Heart left ventricle (tissue), 16 donors: ENCODE measurements around the gene UGT1A1. TPM values are rescaled to one million over a fixed set of nuclear protein-coding genes. Genes with fewer than 3 reads are reported as not detected.

Experiments used
- ATAC-seq, 4 donors: fragments of 200-7000 bp; cut with Tn5 transposase; one replicate each; pipeline ENCODE4 v1.9.1; 2020 to 2022; ENCODE audit warnings: moderate library complexity in 4 of 4, mild to moderate bottlenecking in 3 of 4, moderate number of reproducible peaks in 1 of 4
- DNase-seq, 5 donors: peaks; one replicate each; pipeline ENCODE4 v3.0.0-alpha.2; 2020
- H3K27ac ChIP-seq, 12 donors: fragments of 200-600 bp; sonication (generic) in 4 of 12; one replicate each; pipeline versions ENCODE4 v1.5.0 to v1.8.0; 2016 to 2022; ENCODE audit warnings: mild to moderate bottlenecking in 2 of 12
- H3K27me3 ChIP-seq, 9 donors: fragments of 200-600 bp; sonication (generic) in 2 of 9; one replicate each; pipeline versions ENCODE4 v1.5.1 to v1.8.0; 2016 to 2022; ENCODE audit warnings: mild to moderate bottlenecking in 3 of 9
- H3K36me3 ChIP-seq, 9 donors: fragments of 200-600 bp; sonication (generic) in 2 of 9; one replicate each; pipeline versions ENCODE4 v1.5.0 to v1.8.0; 2018 to 2022; ENCODE audit warnings: mild to moderate bottlenecking in 2 of 9
- H3K4me1 ChIP-seq, 12 donors: fragments of 200-600 bp; sonication (generic) in 4 of 12; one replicate each; pipeline versions ENCODE4 v1.5.0 to v1.8.0; 2016 to 2022; ENCODE audit warnings: mild to moderate bottlenecking in 3 of 12
- H3K4me3 ChIP-seq, 12 donors: fragments of 200-600 bp; sonication (generic) in 4 of 12; one replicate each; pipeline versions ENCODE4 v1.5.0 to v1.8.0; 2017 to 2022; ENCODE audit warnings: mild to moderate bottlenecking in 9 of 12, moderate library complexity in 4 of 12
- H3K9me3 ChIP-seq, 12 donors: fragments of 200-600 bp; sonication (generic) in 4 of 12; one replicate each; pipeline versions ENCODE4 v1.5.0 to v1.8.0; 2016 to 2022; ENCODE audit warnings: mild to moderate bottlenecking in 1 of 12
- CTCF ChIP-seq, 12 donors: fragments of 200-600 bp; sonication (generic) in 4 of 12; IDR thresholded peaks; one replicate each; pipeline versions ENCODE4 v1.5.0 to v1.8.0; 2018 to 2022; ENCODE audit warnings: antibody characterized with exemption in 12 of 12, mild to moderate bottlenecking in 5 of 12
- POLR2A ChIP-seq, 2 donors: fragments of 450-650 bp; IDR thresholded peaks; one replicate each; pipeline ENCODE4 v1.6.1; 2017; ENCODE audit warnings: antibody characterized with exemption in 2 of 2, mild to moderate bottlenecking in 2 of 2, moderate library complexity in 2 of 2
- WGBS, 4 donors: extraction: QIAGEN DNeasy Blood & Tissue Kit in 2 of 4; methylation state at CpG; one replicate each; pipeline versions ENCODE4 v1.1.5 to v1.1.7; 2013 to 2018; 5-methylcytosine and 5-hydroxymethylcytosine counted together
- intact Hi-C, 10 donors: fragments of 100-400 bp; cut with DNase I; formaldehyde crosslinking; loops; one replicate each; pipeline versions ENCODE4 v1.11.1 to v1.14.2; 2022
- polyA plus RNA-seq, 2 donors: library from polyadenylated mRNA; stranded (reverse); fragments of 200-250 nt; gene quantifications; one replicate each; pipeline ENCODE4 v1.2.3, GENCODE V29; 2013
- total RNA-seq, 9 donors: library from RNA; depleted of rRNA in 2 of 9; stranded (reverse); fragments of >200 nt in 2 of 9; fragmentation: NEBNext Ultra II Directional in 3 of 9; extraction: Animal tissue kit (Norgen Biotek cat#: 25700) in 3 of 9; gene quantifications; one replicate each; pipeline versions ENCODE4 v1.1.0 to v1.2.4, GENCODE V29; 2016 to 2023
- donor health status: ischemic (EF 13 %, LVEDD 7.1; RV severe dilation, severe dysfunction).
- donor health status: healthy with polysubstance abuse.
- donor health status: DM: no; HTN: yes; CAD: no.
- donor health status: DM: no; HTN: no; CAD: no.
- donor health status: ischemic (EF 25% LVEDD 6.9; RV normal size, moderate dysfunction).
- donor health status: ischemic (EF 25% LVEDD 5.7; RV mildly dilated, moderate dysfunction).
- donor health status: healthy.
- donor health status: DM: yes; HTN: yes; CAD: no.
- donor health status: ischemic (EF 35%, LVEDD 5.7; RV mildly dilated, moderate dysfunction).
- donor health status: nonischemic (EF 11% LVEDD 7.7; RV severe dilation, severe dysfunction).
- donor health status: DM: yes; HTN: yes; CAD: no.
- donor health status: PGD.
- donor health status: ischemic (EF 29% LVEDD 5.4; RV normal size, mild dysfunction).
- donor health status: nonischemic (EF 23%, LVEDD 6.1; RV moderate dilation, normal function).

UGT1A1 gene
- total and polyA plus RNA-seq, 11 donors, result 0.03 TPM; not detected in 10

- no peak overlapping the region for H3K27ac ChIP-seq
- no peaks in the 10 kb centered on the region for H3K4me1 ChIP-seq
- no peaks in the 10 kb centered on the region for H3K36me3 ChIP-seq
- DNase-seq (no peak), ATAC-seq (no peak)
- peaks cover 0 to 9% (median 0%) of the 10 kb centered on the region in 12 donors for H3K9me3 ChIP-seq
- no peak for TF ChIP-seq POLR2A (IDR thresholded peaks at IDR 0.05)
- TF ChIP-seq CTCF (IDR thresholded peaks at IDR 0.05), result no peak
- WGBS, 4 donors, result 90 to 91% (median 91%) methylated on average over 8 of the region's 8 CpGs
- intact Hi-C loops, result no loop called here
- peaks cover 0 to 6% (median 0%) of the 10 kb centered on the region in 9 donors for H3K27me3 ChIP-seq
- H3K4me3 ChIP-seq, result no peak overlapping the region
Measured at GRCh38 chr2:233821709-233822100, 61.6 kb downstream of the UGT1A1 start.

DNA sequence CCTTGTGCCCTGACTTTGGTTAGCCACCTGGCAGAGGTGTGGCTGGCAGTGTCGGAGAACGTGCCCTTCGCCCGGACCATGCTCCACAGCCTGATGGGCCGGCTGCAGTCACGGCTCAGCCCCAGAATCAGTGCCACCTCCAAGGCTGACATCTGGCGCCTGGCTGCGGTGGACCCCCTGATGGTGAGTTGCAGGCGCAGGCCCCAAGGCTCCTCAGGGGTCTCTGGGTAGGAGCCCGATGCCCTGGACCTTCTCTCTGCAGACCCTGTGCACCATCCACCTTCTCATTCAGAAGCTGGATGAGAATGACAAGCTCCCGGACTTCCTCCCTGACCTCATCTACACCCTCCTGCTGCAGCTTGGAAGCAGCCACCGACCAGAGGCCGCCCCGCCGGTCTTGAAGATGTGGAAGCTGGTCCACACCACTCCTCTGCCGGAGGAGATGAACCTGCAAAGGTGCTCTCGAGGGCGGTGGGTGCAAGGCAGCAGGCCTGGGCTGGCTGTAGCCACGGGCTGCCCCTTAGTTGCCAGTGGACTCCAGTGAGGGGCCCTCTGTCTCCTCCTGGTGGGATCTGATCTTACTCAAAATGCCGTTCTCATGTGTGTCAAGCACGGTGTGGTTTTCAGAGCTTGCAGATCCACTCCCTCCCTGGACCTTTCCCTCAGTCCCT is 62.2 kb downstream of the UGT1A1 start:
- H3K9me3 ChIP-seq, result peaks cover 0 to 11% (median 0%) of the 10 kb centered on the region in 12 donors
- H3K4me1 ChIP-seq, result no peaks in the 10 kb centered on the region
- H3K27me3 ChIP-seq, result peaks cover 0 to 6% (median 0%) of the 10 kb centered on the region in 9 donors
- no peak for DNase-seq
- intact Hi-C loops, result no loop called here
- no peaks in the 10 kb centered on the region for H3K36me3 ChIP-seq
- no peak overlapping the region for H3K27ac ChIP-seq
- H3K4me3 ChIP-seq, result no peak overlapping the region
- TF ChIP-seq CTCF (IDR thresholded peaks at IDR 0.05) (no peak), POLR2A (IDR thresholded peaks at IDR 0.05) (no peak)
- ATAC-seq, result no peak
- 84 to 88% (median 86%) methylated on average over 17 to 21 of the region's 21 CpGs for WGBS, 4 donors

Other genes with a start within 250 kb of the UGT1A1 start
- 10 to 100 TPM; 13.7 to 21.8 (median 20.2) TPM for gene USP40, start 193.5 kb upstream of the UGT1A1 start, total RNA-seq
- gene USP40, start 193.5 kb upstream of the UGT1A1 start, polyA plus RNA-seq, result 10 to 100 TPM; 11.1 to 17.3 TPM
- gene UGT1A8, start 142.6 kb upstream of the UGT1A1 start, total RNA-seq, result not detected
- not detected for gene UGT1A8, start 142.6 kb upstream of the UGT1A1 start, polyA plus RNA-seq
- gene UGT1A10, start 123.8 kb upstream of the UGT1A1 start, total RNA-seq, result not detected
- not detected for gene UGT1A10, start 123.8 kb upstream of the UGT1A1 start, polyA plus RNA-seq
- gene UGT1A9, start 88.4 kb upstream of the UGT1A1 start, total RNA-seq, result not detected
- gene UGT1A9, start 88.4 kb upstream of the UGT1A1 start, polyA plus RNA-seq, result not detected
- not detected for gene UGT1A7, start 78.4 kb upstream of the UGT1A1 start, total RNA-seq
- not detected for gene UGT1A7, start 78.4 kb upstream of the UGT1A1 start, polyA plus RNA-seq
- gene UGT1A6, start 67.4 kb upstream of the UGT1A1 start, total RNA-seq, result not detected
- not detected for gene UGT1A6, start 67.4 kb upstream of the UGT1A1 start, polyA plus RNA-seq
- gene UGT1A5, start 47.4 kb upstream of the UGT1A1 start, total RNA-seq, result not detected
- not detected for gene UGT1A5, start 47.4 kb upstream of the UGT1A1 start, polyA plus RNA-seq
- not detected for gene UGT1A4, start 41.5 kb upstream of the UGT1A1 start, total RNA-seq
- gene UGT1A4, start 41.5 kb upstream of the UGT1A1 start, polyA plus RNA-seq, result not detected
- gene UGT1A3, start 31.2 kb upstream of the UGT1A1 start, total RNA-seq, result not detected
- not detected for gene UGT1A3, start 31.2 kb upstream of the UGT1A1 start, polyA plus RNA-seq
- gene MROH2A, start 18.1 kb downstream of the UGT1A1 start, total RNA-seq, result under 1 TPM in 1 of 9 donors, not detected in 8; 0.75 TPM
- not detected for gene MROH2A, start 18.1 kb downstream of the UGT1A1 start, polyA plus RNA-seq
- gene HJURP, start 94.3 kb downstream of the UGT1A1 start, total RNA-seq, result 1 to 10 TPM in 1 of 9 donors, under 1 TPM in 5, not detected in 3; 0.10 to 8.4 (median 0.48) TPM
- under 1 TPM; 0.08 to 0.10 TPM for gene HJURP, start 94.3 kb downstream of the UGT1A1 start, polyA plus RNA-seq
- gene TRPM8, start 157.1 kb downstream of the UGT1A1 start, total RNA-seq, result under 1 TPM in 2 of 9 donors, not detected in 7; 0.19 to 0.25 TPM
- gene TRPM8, start 157.1 kb downstream of the UGT1A1 start, polyA plus RNA-seq, result not detected